SK-N-MC (cell line): Measurements from ENCODE around the gene VWA8.

ENCODE experiments used
- DNase-seq: peaks from one replicate; pipeline ENCODE4 v3.0.0-alpha.2; 2011; ENCODE audit warnings: low read depth, low spot score
- H3K27ac ChIP-seq: fragments of 200-600 bp; sonication (generic); 2 replicates; pipeline ENCODE4 v1.5.1; 2016; ENCODE audit warnings: mixed run types
- H3K36me3 ChIP-seq: fragments of 200-600 bp; sonication (generic); 2 replicates; pipeline ENCODE4 v1.6.1; 2017; ENCODE audit warnings: antibody characterized with exemption, low read length, mixed read lengths; ENCODE audit not compliant: insufficient read depth
- H3K4me3 ChIP-seq: fragments of 200-600 bp; sonication (generic); 2 replicates; pipeline ENCODE4 v1.5.1; 2016
- H3K9ac ChIP-seq: fragments of 200-600 bp; sonication (generic); 2 replicates; pipeline ENCODE4 v1.8.0; 2017; ENCODE audit warnings: mixed run types, mixed read lengths; ENCODE audit not compliant: insufficient read length
- H3K9me3 ChIP-seq: fragments of 200-600 bp; sonication (generic); 2 replicates; pipeline ENCODE4 v1.6.1; 2017; ENCODE audit warnings: low read depth, mild to moderate bottlenecking, antibody characterized with exemption, low read length, moderate library complexity, mixed read lengths
- EZH2 ChIP-seq: fragments of 200-600 bp; sonication (generic); IDR thresholded peaks from one replicate; pipeline ENCODE4 v1.6.1; 2017; ENCODE audit warnings: antibody characterized with exemption
- FOXP2 ChIP-seq: optimal IDR thresholded peaks from 2 replicates; pipeline ENCODE3; 2011; ENCODE audit warnings: mild to moderate bottlenecking, moderate library complexity; ENCODE audit not compliant: insufficient read depth; ENCODE audit errors: extremely low read length, control extremely low read depth
- POLR2AphosphoS5 ChIP-seq: IDR thresholded peaks from 2 replicates; pipeline ENCODE4 v1.6.1; 2012; ENCODE audit warnings: mild to moderate bottlenecking, low read depth, low read length, borderline replicate concordance

VWA8 gene

GRCh38 chr13:41608111-41608838 is 352.6 kb downstream of the VWA8 start:
- Histone ChIP-seq H3K36me3 (peaks cover 6% of the 10 kb centered on the region; the same call in 1 of the 2 replicates), H3K27ac (peak overlapping the region; percentile 11; the same call in 1 of the 2 replicates), H3K9me3 (no peaks in the 10 kb centered on the region), H3K4me3 (no peak overlapping the region), H3K9ac (no peak overlapping the region)
- no peak for DNase-seq
- TF ChIP-seq FOXP2 (no peak), POLR2AphosphoS5 (no peak)

GRCh38 chr13:41606646-41607045 is 354.3 kb downstream of the VWA8 start:
- TF ChIP-seq POLR2AphosphoS5 (no peak), FOXP2 (no peak), EZH2 (no peak)
- peaks cover 6% of the 10 kb centered on the region; the same call in 1 of the 2 replicates for H3K36me3 ChIP-seq
- no peak overlapping the region for H3K9ac ChIP-seq
- H3K27ac ChIP-seq, result no peak overlapping the region
- no peak overlapping the region for H3K4me3 ChIP-seq
- H3K9me3 ChIP-seq, result no peaks in the 10 kb centered on the region
- no peak for DNase-seq

DNA sequence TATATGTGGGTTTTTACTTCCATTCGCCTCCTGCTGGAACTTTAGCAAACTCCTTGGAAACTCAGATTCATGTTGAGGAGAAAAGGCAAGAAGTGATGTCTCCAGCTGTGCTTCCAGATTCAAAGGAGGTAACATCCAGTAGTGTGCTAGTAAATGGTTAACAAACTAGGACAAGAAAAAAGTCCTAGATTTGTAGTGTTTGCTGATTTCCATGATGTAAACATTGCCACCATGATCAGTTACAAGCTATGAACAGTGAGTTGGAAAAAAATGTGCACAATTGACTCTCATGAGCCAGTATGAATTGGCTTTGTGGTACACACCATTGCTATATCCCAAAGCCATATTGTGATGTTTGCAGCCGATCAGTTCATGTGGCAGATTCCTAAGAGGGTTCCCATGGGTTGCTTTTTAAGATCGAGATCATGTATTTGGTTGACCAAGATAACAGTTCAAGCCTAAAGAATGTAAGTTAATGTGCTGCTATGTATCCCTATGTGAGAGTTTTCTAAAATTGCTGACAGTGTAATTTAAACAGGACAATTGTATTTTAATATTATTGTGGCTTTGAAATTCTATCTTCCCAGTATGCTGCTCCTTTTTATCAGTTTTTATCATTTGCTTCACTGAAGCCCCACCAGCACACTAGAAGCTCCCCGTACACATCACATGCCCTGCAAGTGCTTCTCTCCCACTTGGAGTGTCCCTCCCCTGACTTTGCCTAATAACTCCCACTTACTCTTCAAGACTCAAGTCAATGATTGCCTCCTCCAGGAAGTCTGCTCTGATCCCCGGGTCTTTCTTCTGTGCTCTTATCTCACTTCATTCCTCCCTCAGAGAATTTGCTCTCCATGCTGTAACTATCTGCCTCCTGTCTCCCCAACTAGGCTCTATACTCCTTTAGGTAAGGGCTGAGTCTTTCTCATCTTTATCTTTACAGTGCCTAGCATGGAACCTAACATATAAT is 355.3 kb downstream of the VWA8 start:
- DNase-seq, result no peak
- Histone ChIP-seq H3K4me3 (no peak overlapping the region), H3K9ac (no peak overlapping the region), H3K36me3 (0 out of 2 replicates have a peak, but pooled peaks cover 6% of the 10 kb centered on the region), H3K27ac (no peak overlapping the region), H3K9me3 (no peaks in the 10 kb centered on the region)
- TF ChIP-seq FOXP2 (no peak), POLR2AphosphoS5 (no peak), EZH2 (no peak)

- no peak for TF ChIP-seq FOXP2
- TF ChIP-seq EZH2, result no peak
- TF ChIP-seq POLR2AphosphoS5, result no peak
- Histone ChIP-seq H3K9me3 (no peaks in the 10 kb centered on the region), H3K27ac (no peak overlapping the region), H3K4me3 (no peak overlapping the region), H3K9ac (no peak overlapping the region), H3K36me3 (no peaks in the 10 kb centered on the region)
- DNase-seq, result no peak
Observed at GRCh38 chr13:41603917-41604316, 357.0 kb downstream of the VWA8 start.

DNA sequence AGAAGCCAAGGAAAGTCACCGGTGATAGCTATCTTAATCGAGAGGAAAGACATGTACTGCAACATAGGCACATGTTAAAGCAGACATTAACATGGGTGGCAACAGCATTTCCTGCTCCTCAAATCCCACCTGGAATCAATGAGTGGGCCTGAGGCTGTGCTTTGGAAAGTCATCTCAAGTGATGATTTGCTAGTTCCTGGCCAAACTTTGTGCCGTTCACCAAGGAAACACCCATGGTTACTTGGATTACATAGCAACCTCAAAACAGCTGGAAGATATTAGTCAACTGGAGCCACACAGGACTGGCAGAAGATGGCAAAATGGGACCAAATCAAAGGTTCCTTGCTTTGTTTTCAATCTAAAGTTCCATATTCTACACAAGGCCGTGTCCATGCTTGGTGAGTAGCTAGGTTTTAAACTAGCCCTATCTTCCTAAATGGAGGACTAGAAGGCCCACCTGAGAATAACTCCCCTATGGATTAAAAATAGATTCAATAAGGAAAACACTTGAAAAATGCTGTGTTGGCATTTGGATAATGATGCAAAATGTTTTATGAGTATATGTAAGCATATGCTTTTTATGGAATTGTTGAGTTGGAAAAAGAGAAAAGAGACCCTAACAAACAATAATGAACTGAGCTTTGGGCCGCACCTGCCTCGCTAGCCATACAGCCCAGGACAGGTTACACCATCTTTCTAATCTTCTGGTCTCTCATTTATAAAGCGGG is 359.0 kb downstream of the VWA8 start:
- H3K27ac ChIP-seq, result 0 out of 2 replicates have a peak overlapping the region, but pooled peaks have one; percentile 52
- TF ChIP-seq POLR2AphosphoS5 (no peak), EZH2 (no peak), FOXP2 (no peak)
- no peak overlapping the region for H3K9ac ChIP-seq
- H3K36me3 ChIP-seq, result no peaks in the 10 kb centered on the region
- H3K4me3 ChIP-seq, result no peak overlapping the region
- no peak for DNase-seq
- H3K9me3 ChIP-seq, result no peaks in the 10 kb centered on the region

DNA sequence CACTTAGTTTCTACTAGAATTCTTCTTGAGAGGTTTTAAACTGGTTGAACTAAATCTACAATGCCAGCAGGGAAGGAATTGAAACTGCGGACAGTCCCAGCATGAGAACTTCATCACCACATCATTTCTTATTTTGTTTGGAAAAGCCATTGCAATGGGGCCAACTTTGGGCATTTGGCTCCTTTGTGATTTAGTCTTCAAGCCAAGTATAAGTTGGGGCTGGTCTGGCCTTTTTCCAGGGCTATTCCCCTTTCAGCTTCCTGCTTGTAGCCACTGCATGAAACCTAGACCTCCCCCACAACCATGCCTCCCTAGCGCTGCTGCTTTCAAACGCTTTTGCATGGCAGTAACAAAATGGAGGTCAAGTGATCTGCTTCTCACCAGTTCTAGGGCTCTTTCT is 361.3 kb downstream of the VWA8 start:
- Histone ChIP-seq H3K9me3 (no peaks in the 10 kb centered on the region), H3K4me3 (no peak overlapping the region), H3K9ac (no peak overlapping the region), H3K27ac (no peak overlapping the region), H3K36me3 (no peaks in the 10 kb centered on the region)
- no peak for TF ChIP-seq FOXP2
- no peak for TF ChIP-seq POLR2AphosphoS5
- no peak for TF ChIP-seq EZH2
- no peak for DNase-seq

GRCh38 chr13:41597348-41598041 is 363.4 kb downstream of the VWA8 start:
- no peak for DNase-seq
- H3K27ac ChIP-seq, result no peak overlapping the region

More at GRCh38 chr13:41597348-41598041, 363.4 kb downstream of the VWA8 start:
- Histone ChIP-seq H3K4me3 (no peak overlapping the region), H3K36me3 (no peaks in the 10 kb centered on the region), H3K9ac (no peak overlapping the region), H3K9me3 (no peaks in the 10 kb centered on the region)
- TF ChIP-seq FOXP2 (no peak), POLR2AphosphoS5 (no peak), EZH2 (no peak)
